LNCAP (cell line): ENCODE results near the gene C1orf53.

Experiments
- TF ChIP-seq, protein P1 (sequence below): fragments of 450-650 bp; IDR thresholded peaks from 2 replicates; pipeline ENCODE4 v1.5.1; 2017; ENCODE audit warnings: mild to moderate bottlenecking

C1orf53 gene

DNA sequence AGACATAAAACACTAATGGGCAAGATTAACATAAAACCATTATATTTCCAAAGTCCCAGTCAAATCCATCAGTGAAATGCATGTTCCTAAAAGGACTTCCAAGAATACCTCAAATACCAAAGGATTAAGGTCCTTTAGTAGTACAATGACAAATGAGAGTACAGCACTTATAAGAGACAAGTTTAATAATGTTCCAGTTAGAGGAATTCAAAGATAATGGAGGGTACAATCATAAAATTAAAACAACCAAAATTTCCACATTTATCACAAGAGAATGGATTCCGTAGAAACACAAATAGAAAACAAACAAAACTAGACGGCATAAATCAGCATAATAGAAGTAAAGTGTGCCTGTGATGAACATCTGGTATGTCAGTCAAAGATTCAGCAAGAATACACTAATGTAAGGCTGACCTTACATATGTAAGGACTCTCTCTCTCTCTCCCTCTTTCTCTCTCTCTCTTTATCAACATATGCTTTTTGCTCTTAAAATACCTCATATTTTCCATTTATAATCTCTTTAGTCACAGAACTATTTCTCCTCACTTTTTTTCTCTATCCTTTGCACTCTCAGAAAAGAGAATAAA is 32.8 kb upstream of the C1orf53 start:
- TF ChIP-seq, protein P1, sequence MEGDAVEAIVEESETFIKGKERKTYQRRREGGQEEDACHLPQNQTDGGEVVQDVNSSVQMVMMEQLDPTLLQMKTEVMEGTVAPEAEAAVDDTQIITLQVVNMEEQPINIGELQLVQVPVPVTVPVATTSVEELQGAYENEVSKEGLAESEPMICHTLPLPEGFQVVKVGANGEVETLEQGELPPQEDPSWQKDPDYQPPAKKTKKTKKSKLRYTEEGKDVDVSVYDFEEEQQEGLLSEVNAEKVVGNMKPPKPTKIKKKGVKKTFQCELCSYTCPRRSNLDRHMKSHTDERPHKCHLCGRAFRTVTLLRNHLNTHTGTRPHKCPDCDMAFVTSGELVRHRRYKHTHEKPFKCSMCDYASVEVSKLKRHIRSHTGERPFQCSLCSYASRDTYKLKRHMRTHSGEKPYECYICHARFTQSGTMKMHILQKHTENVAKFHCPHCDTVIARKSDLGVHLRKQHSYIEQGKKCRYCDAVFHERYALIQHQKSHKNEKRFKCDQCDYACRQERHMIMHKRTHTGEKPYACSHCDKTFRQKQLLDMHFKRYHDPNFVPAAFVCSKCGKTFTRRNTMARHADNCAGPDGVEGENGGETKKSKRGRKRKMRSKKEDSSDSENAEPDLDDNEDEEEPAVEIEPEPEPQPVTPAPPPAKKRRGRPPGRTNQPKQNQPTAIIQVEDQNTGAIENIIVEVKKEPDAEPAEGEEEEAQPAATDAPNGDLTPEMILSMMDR, result no peak

- TF ChIP-seq, protein P1, result no peak
These were observed 25.5 kb upstream of the C1orf53 start for GRCh38 chr1:197876894-197877293.

DNA sequence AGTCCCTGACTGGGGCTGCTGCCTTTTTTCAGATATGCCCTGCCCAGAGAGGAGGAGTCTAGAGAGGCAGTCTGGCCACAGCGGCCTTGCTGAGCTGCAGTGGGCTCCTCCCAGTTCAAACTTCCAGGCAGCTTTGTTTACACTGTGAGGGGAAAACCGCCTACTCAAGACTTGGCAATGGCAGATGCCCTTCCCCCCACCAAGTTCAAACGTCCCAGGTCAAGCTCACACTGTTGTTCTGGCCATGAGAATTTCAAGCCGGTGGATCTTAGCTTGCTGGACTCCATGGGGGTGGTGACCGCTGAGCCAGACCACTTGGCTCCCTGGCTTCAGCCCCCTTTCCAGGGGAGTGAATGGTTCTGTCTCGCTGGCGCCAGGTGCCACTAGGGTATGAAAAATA is 18.3 kb upstream of the C1orf53 start:
- TF ChIP-seq, protein P1, result no peak

GRCh38 chr1:197890936-197891335 is 11.5 kb upstream of the C1orf53 start:
- TF ChIP-seq, protein P1, result no peak

GRCh38 chr1:197892684-197893083 is 9.7 kb upstream of the C1orf53 start:
- TF ChIP-seq, protein P1, result no peak

- TF ChIP-seq, protein P1, result no peak
These were observed 6.1 kb upstream of the C1orf53 start for GRCh38 chr1:197896301-197896700.

DNA sequence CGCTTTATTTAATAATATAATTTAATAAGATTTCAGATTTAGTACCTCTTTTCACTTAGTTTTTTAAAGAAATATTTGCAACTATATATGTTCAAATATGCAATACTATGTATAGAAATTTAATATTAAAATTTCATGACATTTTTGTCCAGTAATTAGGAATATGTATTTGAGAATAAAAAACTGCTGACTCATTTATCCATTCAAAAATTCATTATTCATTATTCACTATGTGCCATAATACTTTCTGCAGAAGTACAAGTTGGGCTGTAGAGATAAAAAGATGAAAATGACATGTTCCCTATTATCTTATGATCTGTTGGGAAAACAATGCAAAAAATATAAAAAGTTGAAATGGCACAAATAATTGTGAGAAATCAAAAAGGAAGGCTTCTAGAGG is 3.4 kb upstream of the C1orf53 start:
- TF ChIP-seq, protein P1, result no peak

GRCh38 chr1:197902131-197902453 is 338 bp upstream of the C1orf53 start:
- TF ChIP-seq, protein P1, result no peak
